ENCODE measurements around the gene FJX1. TPM values are rescaled to one million over a fixed set of nuclear protein-coding genes. Genes with fewer than 3 reads are reported as not detected.

The FJX1 gene
- total RNA-seq, 1 experiment from 2014 or later = 19.1 TPM

DNA sequence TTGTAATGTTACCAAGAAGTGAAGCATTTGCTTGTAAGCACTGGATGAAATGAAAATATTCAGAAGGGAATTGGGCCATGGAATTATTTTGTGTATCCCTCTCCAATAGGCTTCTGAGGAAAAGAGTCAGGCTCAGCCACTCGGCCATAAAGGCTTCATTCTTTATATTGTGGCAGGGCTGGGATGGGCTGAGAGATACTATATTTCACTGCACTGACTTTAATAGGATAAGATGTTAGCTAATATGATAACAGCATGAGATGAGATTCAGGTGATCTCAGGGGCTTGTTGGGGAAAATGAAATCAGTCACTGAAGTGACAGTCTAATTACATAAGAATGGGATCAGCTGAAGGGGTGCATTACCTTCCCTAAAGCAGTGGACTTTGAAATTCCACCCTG lies 37.0 kb downstream of the FJX1 start:
- Mint-ChIP-seq H3K27ac (ENCODE audit: unreplicated experiment) (no peak overlapping the region), H3K36me3 (ENCODE audit: insufficient read depth, unreplicated experiment) (no peaks in the 10 kb centered on the region), H3K27me3 (ENCODE audit: unreplicated experiment) (peaks cover 19% of the 10 kb centered on the region), H3K4me1 (ENCODE audit: low read depth, unreplicated experiment) (no peaks in the 10 kb centered on the region), H3K9me3 (ENCODE audit: low read depth, unreplicated experiment) (no peaks in the 10 kb centered on the region), H3K4me3 (ENCODE audit: low read depth, unreplicated experiment) (no peak overlapping the region)
- CTCF ChIA-PET = no interaction called here
- DNase-seq = no peak
- intact Hi-C loops (cut with micrococcal nuclease; ENCODE audit: unreplicated experiment) = no loop called here
- TF ChIP-seq, protein P1, sequence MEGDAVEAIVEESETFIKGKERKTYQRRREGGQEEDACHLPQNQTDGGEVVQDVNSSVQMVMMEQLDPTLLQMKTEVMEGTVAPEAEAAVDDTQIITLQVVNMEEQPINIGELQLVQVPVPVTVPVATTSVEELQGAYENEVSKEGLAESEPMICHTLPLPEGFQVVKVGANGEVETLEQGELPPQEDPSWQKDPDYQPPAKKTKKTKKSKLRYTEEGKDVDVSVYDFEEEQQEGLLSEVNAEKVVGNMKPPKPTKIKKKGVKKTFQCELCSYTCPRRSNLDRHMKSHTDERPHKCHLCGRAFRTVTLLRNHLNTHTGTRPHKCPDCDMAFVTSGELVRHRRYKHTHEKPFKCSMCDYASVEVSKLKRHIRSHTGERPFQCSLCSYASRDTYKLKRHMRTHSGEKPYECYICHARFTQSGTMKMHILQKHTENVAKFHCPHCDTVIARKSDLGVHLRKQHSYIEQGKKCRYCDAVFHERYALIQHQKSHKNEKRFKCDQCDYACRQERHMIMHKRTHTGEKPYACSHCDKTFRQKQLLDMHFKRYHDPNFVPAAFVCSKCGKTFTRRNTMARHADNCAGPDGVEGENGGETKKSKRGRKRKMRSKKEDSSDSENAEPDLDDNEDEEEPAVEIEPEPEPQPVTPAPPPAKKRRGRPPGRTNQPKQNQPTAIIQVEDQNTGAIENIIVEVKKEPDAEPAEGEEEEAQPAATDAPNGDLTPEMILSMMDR (IDR thresholded peaks at IDR 0.05; ENCODE audit: unreplicated experiment) = no peak
- no TSS peak for BruUV-seq (replicated peaks)

DNA sequence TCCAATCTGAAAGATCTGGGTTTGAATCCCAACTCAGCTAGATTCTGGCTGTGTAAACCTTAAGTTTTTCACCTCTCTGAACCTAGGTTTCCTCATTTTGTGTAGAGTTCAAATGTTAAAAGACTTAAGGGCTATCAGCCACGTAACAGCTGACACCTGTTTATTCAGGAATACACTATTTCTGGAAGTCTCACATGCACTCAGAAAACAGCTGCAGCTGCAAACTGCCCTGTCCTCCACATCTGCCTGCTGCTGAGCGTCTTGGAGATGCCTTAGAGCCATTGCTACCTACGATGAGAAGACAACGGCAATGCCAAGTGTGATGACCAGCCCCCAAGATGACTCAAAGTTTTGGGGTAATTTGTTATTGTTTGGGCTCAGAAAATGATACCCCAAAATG lies 37.6 kb downstream of the FJX1 start:
- Mint-ChIP-seq H3K9me3 (ENCODE audit: low read depth, unreplicated experiment) (no peaks in the 10 kb centered on the region), H3K4me1 (ENCODE audit: low read depth, unreplicated experiment) (no peaks in the 10 kb centered on the region), H3K36me3 (ENCODE audit: insufficient read depth, unreplicated experiment) (no peaks in the 10 kb centered on the region), H3K4me3 (ENCODE audit: low read depth, unreplicated experiment) (no peak overlapping the region), H3K27ac (ENCODE audit: unreplicated experiment) (no peak overlapping the region), H3K27me3 (ENCODE audit: unreplicated experiment) (peaks cover 19% of the 10 kb centered on the region)
- CTCF ChIA-PET = no interaction called here
- no peak for DNase-seq
- TF ChIP-seq, protein P1 (IDR thresholded peaks at IDR 0.05; ENCODE audit: unreplicated experiment) = no peak
- intact Hi-C loops (cut with micrococcal nuclease; ENCODE audit: unreplicated experiment) = no loop called here
- BruUV-seq (replicated peaks) = no TSS peak

DNA sequence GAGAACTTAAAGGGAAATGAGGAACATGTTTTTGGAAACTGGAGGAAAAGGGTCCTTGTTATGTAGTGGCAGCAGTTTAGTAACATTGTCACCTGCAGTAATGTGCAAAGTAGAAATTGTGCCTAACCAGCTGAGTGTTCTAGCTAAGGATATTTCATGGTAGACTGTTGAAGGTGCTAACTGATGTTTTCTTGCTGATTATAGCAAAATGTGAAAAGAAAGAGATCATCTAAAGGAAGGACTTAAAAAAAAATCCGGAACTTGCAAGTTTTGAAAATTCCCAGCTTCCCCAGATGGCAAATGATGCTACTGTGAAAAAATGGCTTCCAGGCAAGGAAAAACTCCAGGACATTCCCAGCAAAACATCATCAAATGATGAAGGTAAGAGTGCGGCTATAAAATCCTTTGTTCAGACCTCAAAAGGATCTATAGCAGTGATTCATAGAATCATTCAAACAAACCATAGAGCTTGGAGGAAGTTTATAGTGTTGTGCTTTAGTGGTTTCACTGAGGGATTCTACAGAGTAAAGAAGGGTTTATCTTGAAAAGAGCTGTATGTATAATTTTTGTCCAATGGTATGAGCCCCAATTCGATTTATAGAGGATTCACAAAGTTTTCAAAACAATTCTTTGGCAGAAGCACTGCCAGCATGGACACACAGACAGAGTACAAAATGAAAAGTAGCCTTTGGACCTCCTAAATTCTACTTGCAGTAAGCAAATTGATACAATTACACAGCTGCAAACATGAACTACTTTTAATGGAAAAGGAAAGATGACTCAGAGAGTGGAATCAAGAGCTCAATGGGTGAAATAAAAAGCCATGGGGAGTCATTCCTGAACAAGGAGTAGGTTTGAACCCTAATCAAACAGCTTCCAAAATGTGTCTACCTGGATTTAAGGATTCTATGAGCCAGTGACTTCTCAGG lies 40.0 kb downstream of the FJX1 start:
- Mint-ChIP-seq H3K9me3 (ENCODE audit: low read depth, unreplicated experiment) (peaks cover 4% of the 10 kb centered on the region), H3K36me3 (ENCODE audit: insufficient read depth, unreplicated experiment) (peaks cover 14% of the 10 kb centered on the region), H3K27ac (ENCODE audit: unreplicated experiment) (no peak overlapping the region), H3K4me1 (ENCODE audit: low read depth, unreplicated experiment) (peaks cover 14% of the 10 kb centered on the region), H3K27me3 (ENCODE audit: unreplicated experiment) (peaks cover 19% of the 10 kb centered on the region), H3K4me3 (ENCODE audit: low read depth, unreplicated experiment) (no peak overlapping the region)
- CTCF ChIA-PET = interaction anchor here (1.4 kb wide), 1 partner anchor 164 kb away, joined by 4 read pairs; no protein-coding TSS in a partner anchor
- BruUV-seq (replicated peaks) = no TSS peak
- intact Hi-C loops (cut with micrococcal nuclease; ENCODE audit: unreplicated experiment) = no loop called here
- TF ChIP-seq, protein P1 (IDR thresholded peaks at IDR 0.05; ENCODE audit: unreplicated experiment) = no peak
- DNase-seq = no peak

DNA sequence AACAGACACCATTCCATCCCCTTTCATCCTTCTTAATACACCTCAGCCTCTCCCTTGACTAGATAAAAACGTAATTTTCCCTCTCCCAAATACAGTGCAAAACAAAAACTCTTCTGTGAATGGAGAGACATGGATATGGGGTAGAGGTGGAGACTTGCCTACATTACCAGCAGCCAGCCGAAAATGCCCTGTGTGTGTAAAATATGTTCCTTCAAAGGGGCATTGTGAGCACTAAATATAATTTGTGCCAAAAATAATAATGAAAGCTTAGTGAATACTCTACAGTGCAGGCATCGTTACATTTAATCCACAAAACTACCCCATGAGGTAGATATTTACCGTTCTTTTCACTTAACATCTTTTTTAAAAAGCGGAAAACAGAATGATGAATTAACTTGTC lies 43.3 kb downstream of the FJX1 start:
- no TSS peak for BruUV-seq (replicated peaks)
- H3K9me3 Mint-ChIP-seq (ENCODE audit: low read depth, unreplicated experiment) = peaks cover 17% of the 10 kb centered on the region
- H3K27me3 Mint-ChIP-seq (ENCODE audit: unreplicated experiment) = peaks cover 18% of the 10 kb centered on the region
- H3K4me3 Mint-ChIP-seq (ENCODE audit: low read depth, unreplicated experiment) = peak overlapping the region; percentile 92
- H3K27ac Mint-ChIP-seq (ENCODE audit: unreplicated experiment) = peak overlapping the region; percentile 97
- TF ChIP-seq, protein P1 (IDR thresholded peaks at IDR 0.05; ENCODE audit: unreplicated experiment) = no peak
- no peak for DNase-seq
- CTCF ChIA-PET = interaction anchor here (0.9 kb wide), 1 partner anchor 47 kb away, joined by 3 read pairs; no protein-coding TSS in a partner anchor
- intact Hi-C loops (cut with micrococcal nuclease; ENCODE audit: unreplicated experiment) = loop anchor here (5.0 kb wide), 1 partner anchor 44 kb away; the partner anchor contains the start of gene FJX1
- peaks cover 24% of the 10 kb centered on the region for H3K4me1 Mint-ChIP-seq (ENCODE audit: low read depth, unreplicated experiment)
- H3K36me3 Mint-ChIP-seq (ENCODE audit: insufficient read depth, unreplicated experiment) = peaks cover 30% of the 10 kb centered on the region
